HG02885 (cell line): ENCODE results near the gene SENP7.
"Not testable (repeated sequence)": the region's sequence is repeated elsewhere in the genome, so short reads cannot be mapped to it uniquely, and the experiment has no call there.

Experiments
- ATAC-seq: cut with Tn5 transposase; IDR thresholded peaks from one replicate; pipeline ENCODE4 v1.9.1; 2021; ENCODE audit warnings: mild to moderate bottlenecking; ENCODE audit not compliant: unreplicated experiment, poor library complexity

SENP7 gene

GRCh38 chr3:101377796-101378195, 135.2 kb downstream of the SENP7 start:
- no peak for ATAC-seq

- ATAC-seq: no peak
Measured at GRCh38 chr3:101377209-101377608, 135.8 kb downstream of the SENP7 start.

- no peak for ATAC-seq
Measured at GRCh38 chr3:101375586-101375985, 137.4 kb downstream of the SENP7 start.

- ATAC-seq: no peak
Measured at GRCh38 chr3:101362406-101362805, 150.6 kb downstream of the SENP7 start.

GRCh38 chr3:101351829-101352228, 161.2 kb downstream of the SENP7 start:
- ATAC-seq: no peak

GRCh38 chr3:101340591-101340990, 172.4 kb downstream of the SENP7 start:
- no peak for ATAC-seq

GRCh38 chr3:101333883-101334282, 179.1 kb downstream of the SENP7 start:
- ATAC-seq: no peak

- ATAC-seq: no peak
Measured at GRCh38 chr3:101329016-101329673, 183.9 kb downstream of the SENP7 start.

- ATAC-seq: no peak
Measured at GRCh38 chr3:101325393-101326134, 187.4 kb downstream of the SENP7 start.

GRCh38 chr3:101320475-101320874, 192.5 kb downstream of the SENP7 start, which contains the start of gene IMPG2:
Gene IMPG2, minus strand, starts transcription at chr3:101320575. Its CDS starts 203 bp downstream, at chr3:101320372.
- ATAC-seq: no peak

GRCh38 chr3:101319531-101319930, 193.5 kb downstream of the SENP7 start:
- ATAC-seq: no peak

GRCh38 chr3:101312545-101312944, 200.5 kb downstream of the SENP7 start:
- ATAC-seq: no peak

- no peak for ATAC-seq
Measured at GRCh38 chr3:101311676-101312075, 201.3 kb downstream of the SENP7 start.

- ATAC-seq: no peak
Measured at GRCh38 chr3:101310978-101311375, 202.0 kb downstream of the SENP7 start.

GRCh38 chr3:101308147-101308772, 204.8 kb downstream of the SENP7 start:
- ATAC-seq: not testable (repeated sequence)

- ATAC-seq: no peak
Measured at GRCh38 chr3:101303836-101304235, 209.2 kb downstream of the SENP7 start.

- peak; percentile 84 for ATAC-seq
Measured at GRCh38 chr3:101303089-101303731, 209.8 kb downstream of the SENP7 start.

- ATAC-seq: no peak
Measured at GRCh38 chr3:101300073-101300472, 212.9 kb downstream of the SENP7 start.

GRCh38 chr3:101292027-101292426, 221.0 kb downstream of the SENP7 start:
- ATAC-seq: peak; percentile 56

- no peak for ATAC-seq
Measured at GRCh38 chr3:101288294-101288693, 224.7 kb downstream of the SENP7 start.

GRCh38 chr3:101284757-101285156, 228.3 kb downstream of the SENP7 start:
- no peak for ATAC-seq
